NCI-H2107 (cell line): ENCODE data around the gene DNAAF1.
"Not testable (repeated sequence)": the region's sequence is repeated elsewhere in the genome, so short reads cannot be mapped to it uniquely, and the experiment has no call there.

Experiments
- DNase-seq: peaks from one replicate; lab custom pipeline; 2025; lab: John Stamatoyannopoulos, UW

Gene DNAAF1

GRCh38 chr16:84212154-84212553 is 67.0 kb downstream of the DNAAF1 start:
- DNase-seq: no peak

- DNase-seq: no peak
Observed at GRCh38 chr16:84212631-84213030, 67.5 kb downstream of the DNAAF1 start.

GRCh38 chr16:84214451-84215066 is 69.5 kb downstream of the DNAAF1 start:
- no peak for DNase-seq

GRCh38 chr16:84215531-84215930 is 70.4 kb downstream of the DNAAF1 start:
- DNase-seq: no peak

- not testable (repeated sequence) for DNase-seq
Observed at GRCh38 chr16:84216144-84216543, 71.0 kb downstream of the DNAAF1 start.

GRCh38 chr16:84218176-84218823 is 73.2 kb downstream of the DNAAF1 start:
- no peak for DNase-seq

GRCh38 chr16:84218956-84219355 is 73.8 kb downstream of the DNAAF1 start:
- no peak for DNase-seq

- no peak for DNase-seq
Observed at GRCh38 chr16:84220851-84221250, 75.7 kb downstream of the DNAAF1 start.

- DNase-seq: no peak
Observed at GRCh38 chr16:84223456-84223855, 78.3 kb downstream of the DNAAF1 start.

- no peak for DNase-seq
Observed at GRCh38 chr16:84224554-84224953, 79.4 kb downstream of the DNAAF1 start.

- no peak for DNase-seq
Observed at GRCh38 chr16:84225126-84225525, 80.0 kb downstream of the DNAAF1 start.

GRCh38 chr16:84225571-84225970 is 80.5 kb downstream of the DNAAF1 start:
- no peak for DNase-seq

- no peak for DNase-seq
Observed at GRCh38 chr16:84226026-84226425, 80.9 kb downstream of the DNAAF1 start.
